Nephron progenitor cell (in vitro differentiated cells): ENCODE results near the gene HABP2.

Source experiments
- DNase-seq: peaks from one replicate; pipeline ENCODE4 v3.0.0; 2021
- H3K27ac Mint-ChIP-seq: 2 replicates; pipeline ENCODE4 v1.8.0; 2021; ENCODE audit warnings: mild to moderate bottlenecking, moderate library complexity, mixed read lengths
- H3K27me3 Mint-ChIP-seq: 2 replicates; pipeline ENCODE4 v1.8.0; 2021; ENCODE audit warnings: mild to moderate bottlenecking, low read depth, mixed read lengths; ENCODE audit not compliant: poor library complexity
- H3K36me3 Mint-ChIP-seq: 2 replicates; pipeline ENCODE4 v1.8.0; 2021; ENCODE audit warnings: low read depth, mixed read lengths
- H3K4me1 Mint-ChIP-seq: 2 replicates; pipeline ENCODE4 v1.8.0; 2021; ENCODE audit warnings: mixed read lengths
- H3K4me3 Mint-ChIP-seq: 2 replicates; pipeline ENCODE4 v1.8.0; 2021; ENCODE audit warnings: mild to moderate bottlenecking, moderate library complexity, mixed read lengths
- H3K9me3 Mint-ChIP-seq: 2 replicates; pipeline ENCODE4 v1.8.0; 2021; ENCODE audit warnings: mild to moderate bottlenecking, moderate library complexity, mixed read lengths
- CTCF ChIP-seq: fragments of 200-600 bp; sonication (generic); IDR thresholded peaks from 2 replicates; pipeline ENCODE4 v1.5.0; 2021; ENCODE audit warnings: antibody characterized with exemption

The HABP2 gene

GRCh38 chr10:113563306-113564088 is 10.6 kb downstream of the HABP2 start:
- H3K27ac Mint-ChIP-seq: no peak overlapping the region

GRCh38 chr10:113565364-113565763 is 12.5 kb downstream of the HABP2 start:
- Mint-ChIP-seq H3K27ac (no peak overlapping the region), H3K9me3 (no peaks in the 10 kb centered on the region), H3K4me1 (peaks cover 52% of the 10 kb centered on the region), H3K36me3 (no peaks in the 10 kb centered on the region), H3K4me3 (no peak overlapping the region), H3K27me3 (peaks cover 29% of the 10 kb centered on the region)
- DNase-seq: no peak
- no peak for TF ChIP-seq CTCF

More at GRCh38 chr10:113563306-113564088, 10.6 kb downstream of the HABP2 start:
- DNase-seq: peak; percentile 88
- Mint-ChIP-seq H3K27me3 (peaks cover 48% of the 10 kb centered on the region), H3K9me3 (no peaks in the 10 kb centered on the region), H3K4me1 (peaks cover 38% of the 10 kb centered on the region), H3K4me3 (peak overlapping the region; percentile 74), H3K36me3 (no peaks in the 10 kb centered on the region)
- peak; percentile 97 for TF ChIP-seq CTCF

- no peak overlapping the region for H3K27ac Mint-ChIP-seq
- H3K36me3 Mint-ChIP-seq: no peaks in the 10 kb centered on the region
- peaks cover 22% of the 10 kb centered on the region for H3K27me3 Mint-ChIP-seq
- DNase-seq: no peak
- H3K4me1 Mint-ChIP-seq: peaks cover 55% of the 10 kb centered on the region
- no peak overlapping the region for H3K4me3 Mint-ChIP-seq
- TF ChIP-seq CTCF: no peak
- H3K9me3 Mint-ChIP-seq: no peaks in the 10 kb centered on the region
Measured at GRCh38 chr10:113566888-113567287, 14.0 kb downstream of the HABP2 start.

- TF ChIP-seq CTCF: no peak
- H3K27me3 Mint-ChIP-seq: peaks cover 26% of the 10 kb centered on the region
- peak; percentile 30 for DNase-seq
- no peaks in the 10 kb centered on the region for H3K36me3 Mint-ChIP-seq
- H3K4me3 Mint-ChIP-seq: no peak overlapping the region
- no peaks in the 10 kb centered on the region for H3K9me3 Mint-ChIP-seq
- H3K27ac Mint-ChIP-seq: no peak overlapping the region
- H3K4me1 Mint-ChIP-seq: peaks cover 34% of the 10 kb centered on the region
Measured at GRCh38 chr10:113569576-113569975, 16.7 kb downstream of the HABP2 start.

GRCh38 chr10:113572520-113573290 is 19.9 kb downstream of the HABP2 start:
- Mint-ChIP-seq H3K27me3 (peaks cover 33% of the 10 kb centered on the region), H3K4me3 (no peak overlapping the region), H3K4me1 (peaks cover 21% of the 10 kb centered on the region), H3K27ac (no peak overlapping the region), H3K36me3 (no peaks in the 10 kb centered on the region), H3K9me3 (no peaks in the 10 kb centered on the region)
- DNase-seq: no peak
- TF ChIP-seq CTCF: no peak
